Endothelial cell of umbilical vein (primary cell): ENCODE results near the gene DIS3L2. TPM values are rescaled to one million over a fixed set of nuclear protein-coding genes. Genes with fewer than 3 reads are reported as not detected.

Experiments used
- BruUV-seq: library from RNA; stranded (reverse); fragments of 400-500 nt; replicated peaks from 2 replicates; lab custom pipeline; 2021; lab: Mats Ljungman, UMichigan
- CTCF ChIA-PET: fragments of 300-600, 350-600 bp; sonication (Branson Sonifier 250); formaldehyde crosslinking; loops from one replicate; lab custom pipeline; 2021; ENCODE audit warnings: antibody characterized with exemption, inconsistent platforms; lab: Charles Lee
- POLR2A ChIA-PET: fragments of 300-600, 350-600 bp; sonication (Branson Sonifier 250); formaldehyde crosslinking; loops from one replicate; lab custom pipeline; 2021; ENCODE audit warnings: antibody characterized with exemption, inconsistent platforms; lab: Charles Lee
- DNase-seq: peaks from one replicate; pipeline ENCODE4 v3.0.0-alpha.2; 2011; ENCODE audit warnings: low read depth, low spot score
- FAIRE-seq: peaks from 2 replicates; lab custom pipeline; 2011; peaks lifted over from hg19 to GRCh38; lab: Jason Lieb, UNC
- H2AFZ ChIP-seq: 2 replicates; pipeline ENCODE4 v1.6.0; 2012; ENCODE audit warnings: low read depth, low read length, control low read depth, inconsistent platforms
- H3K27ac ChIP-seq: 2 replicates; pipeline ENCODE4 v1.5.1; 2011; ENCODE audit warnings: low read depth, mild to moderate bottlenecking, control low read depth, low read length, moderate library complexity; ENCODE audit not compliant: insufficient read depth
- H3K27me3 ChIP-seq, 2 experiments: 2 replicates each; pipeline versions ENCODE4 v1.6.0 to v1.6.1; 2011; ENCODE audit warnings: low read length in 2 of 2, mixed read lengths in 1 of 2; ENCODE audit not compliant: control insufficient read depth in 2 of 2, insufficient read depth in 2 of 2
- H3K36me3 ChIP-seq, 2 experiments: 2 replicates in 1 of 2; 3 replicates in 1 of 2; pipeline ENCODE4 v1.5.1; 2011; ENCODE audit warnings: low read length in 2 of 2, mild to moderate bottlenecking in 1 of 2, moderate library complexity in 1 of 2; ENCODE audit not compliant: control insufficient read depth in 2 of 2, insufficient read depth in 2 of 2; ENCODE audit errors: extremely low read depth in 1 of 2
- H3K4me1 ChIP-seq: 3 replicates; pipeline ENCODE4 v1.5.1; 2011; ENCODE audit warnings: mild to moderate bottlenecking, low read length; ENCODE audit not compliant: control insufficient read depth, insufficient read depth; ENCODE audit errors: extremely low read depth
- H3K4me2 ChIP-seq: 2 replicates; pipeline ENCODE4 v1.6.1; 2011; ENCODE audit warnings: low read length, control low read depth, mixed read lengths; ENCODE audit not compliant: insufficient read depth
- H3K4me3 ChIP-seq, 3 experiments: fragments of 200-600 bp in 1 of 3; sonication (generic), shearing (Covaris generic) in 1 of 3; replicated peaks in 1 of 3; 2 replicates each; pipeline ENCODE4 v1.5.1; 2011 to 2016; ENCODE audit warnings: control low read depth in 3 of 3, low read length in 3 of 3, mild to moderate bottlenecking in 2 of 3, inconsistent platforms in 1 of 3, low read depth in 1 of 3, moderate library complexity in 1 of 3; ENCODE audit not compliant: insufficient read depth in 1 of 3
- H3K79me2 ChIP-seq: 2 replicates; pipeline ENCODE4 v1.6.0; 2012; ENCODE audit warnings: low read length, inconsistent platforms; ENCODE audit not compliant: control insufficient read depth, insufficient read depth
- H3K9ac ChIP-seq: replicated peaks from 2 replicates; pipeline ENCODE3; 2011; ENCODE audit warnings: low read length, control low read depth; ENCODE audit not compliant: insufficient read depth; ENCODE audit errors: extremely low read depth
- H3K9me1 ChIP-seq: replicated peaks from 3 replicates; pipeline ENCODE4 v1.6.0; 2011; ENCODE audit warnings: mild to moderate bottlenecking, low read length; ENCODE audit not compliant: control insufficient read depth, insufficient read depth; ENCODE audit errors: extremely low read depth
- H3K9me3 ChIP-seq: replicated peaks from 2 replicates; pipeline ENCODE4 v1.5.1; 2012; ENCODE audit warnings: low read length, inconsistent platforms; ENCODE audit not compliant: control insufficient read depth, insufficient read depth
- H4K20me1 ChIP-seq: replicated peaks from 2 replicates; pipeline ENCODE3; 2011; ENCODE audit warnings: mild to moderate bottlenecking, low read length; ENCODE audit not compliant: control insufficient read depth, insufficient read depth; ENCODE audit errors: extremely low read depth
- EZH2 ChIP-seq: IDR thresholded peaks from 2 replicates; pipeline ENCODE4 v1.6.1; 2012; ENCODE audit warnings: borderline replicate concordance, low read depth, mild to moderate bottlenecking, moderate library complexity, low read length, inconsistent platforms; ENCODE audit not compliant: severe bottlenecking
- FOS ChIP-seq: IDR thresholded peaks from 2 replicates; pipeline ENCODE4 v1.6.1; 2011; ENCODE audit warnings: mild to moderate bottlenecking, low read length, moderate library complexity, borderline replicate concordance; ENCODE audit not compliant: insufficient read depth
- GATA2 ChIP-seq: IDR thresholded peaks from 2 replicates; pipeline ENCODE4 v1.7.0; 2011; ENCODE audit warnings: low read depth, mild to moderate bottlenecking, moderate library complexity, mixed read lengths, low read length; ENCODE audit not compliant: insufficient read length, insufficient read depth
- JUN ChIP-seq: IDR thresholded peaks from 2 replicates; pipeline ENCODE4 v1.6.1; 2011; ENCODE audit warnings: borderline replicate concordance, low read depth; ENCODE audit not compliant: insufficient read length, insufficient read depth
- MAX ChIP-seq: IDR thresholded peaks from 2 replicates; pipeline ENCODE4 v1.6.1; 2011; ENCODE audit not compliant: insufficient read depth, insufficient read length
- MYC ChIP-seq: IDR thresholded peaks from one replicate; pipeline ENCODE4 v1.6.1; 2011; ENCODE audit warnings: mild to moderate bottlenecking, low read depth, low read length
- POLR2A ChIP-seq: IDR thresholded peaks from 2 replicates; pipeline ENCODE4 v1.6.1; 2012; ENCODE audit warnings: low read depth, mild to moderate bottlenecking, control low read depth, low read length
- POLR2AphosphoS5 ChIP-seq: IDR thresholded peaks from 2 replicates; pipeline ENCODE4 v1.6.1; 2012; ENCODE audit warnings: low read depth, mild to moderate bottlenecking, control low read depth, low read length, moderate library complexity; ENCODE audit not compliant: insufficient read depth
- dilution Hi-C: fragments of 300-500 bp; cut with MboI; formaldehyde crosslinking; loops from one replicate; pipeline ENCODE4 v1.15.0; 2019; ENCODE audit warnings: low sequenced_read_pairs; ENCODE audit not compliant: extremely low pct_ligation_motif_present
- intact Hi-C: fragments of 100-400 bp; cut with micrococcal nuclease; formaldehyde crosslinking; loops from one replicate; pipeline ENCODE4 v1.10.0; 2022
- polyA plus RNA-seq, 4 experiments: library from polyadenylated mRNA; depleted of rRNA in 3 of 4; stranded (reverse) in 3 of 4; unstranded in 1 of 4; fragments of >200 nt; gene quantifications; 2 replicates each; pipeline versions ENCODE4 v1.2.1 to v1.2.3, GENCODE V29; 2011 to 2012; ENCODE audit warnings: missing spikeins in 1 of 4
- total RNA-seq: library from RNA; stranded (reverse); gene quantifications from 2 replicates; pipeline ENCODE4 v1.2.3, GENCODE V29; 2021
- TF ChIP-seq, protein P1 (sequence below), 2 donors: IDR thresholded peaks; 1 replicate in 1 of 2; 2 replicates in 1 of 2; pipeline ENCODE4 v1.5.1; 2011; ENCODE audit warnings: low read length in 2 of 2, mild to moderate bottlenecking in 2 of 2, moderate library complexity in 2 of 2, control low read depth in 1 of 2, inconsistent platforms in 1 of 2, low read depth in 1 of 2; ENCODE audit not compliant: insufficient read depth in 1 of 2; ENCODE audit errors: extremely low read depth in 1 of 2

Gene DIS3L2
- total and polyA plus RNA-seq, 2 donors (not counting 3 experiments of a cell fraction or from before 2014, with no cell fraction given) = 14.6 to 31.2 TPM

DNA sequence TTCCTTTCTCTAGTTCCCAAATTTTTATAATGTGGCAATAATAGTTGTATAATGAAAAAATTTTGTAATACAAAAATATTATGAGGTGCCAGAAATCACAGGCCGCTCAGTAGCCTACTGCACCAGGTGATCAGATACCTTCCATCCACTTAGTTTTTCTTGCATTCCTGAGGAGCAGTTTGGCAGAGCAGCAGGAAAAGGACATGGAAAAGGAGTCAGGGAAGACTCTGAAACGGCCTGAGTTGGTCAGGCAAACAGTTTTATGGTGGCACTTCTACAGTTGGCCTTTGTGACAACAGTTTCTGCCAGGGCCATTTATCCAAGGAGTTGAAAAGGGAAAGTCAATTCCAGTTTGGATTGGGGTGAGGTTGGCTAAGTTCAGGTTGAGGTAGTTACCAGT lies 251.7 kb downstream of the DIS3L2 start:
- dilution Hi-C loops = no loop called here
- H3K27me3 ChIP-seq = no peaks in the 10 kb centered on the region
- POLR2A ChIA-PET = no interaction called here

GRCh38 chr2:232214053-232214452 lies 252.5 kb downstream of the DIS3L2 start:
- no peak overlapping the region for H3K4me2 ChIP-seq
- TF ChIP-seq MYC (no peak), GATA2 (no peak), POLR2A (no peak), FOS (no peak), POLR2AphosphoS5 (no peak), MAX (no peak), JUN (no peak), EZH2 (no peak)
- TF ChIP-seq, protein P1, sequence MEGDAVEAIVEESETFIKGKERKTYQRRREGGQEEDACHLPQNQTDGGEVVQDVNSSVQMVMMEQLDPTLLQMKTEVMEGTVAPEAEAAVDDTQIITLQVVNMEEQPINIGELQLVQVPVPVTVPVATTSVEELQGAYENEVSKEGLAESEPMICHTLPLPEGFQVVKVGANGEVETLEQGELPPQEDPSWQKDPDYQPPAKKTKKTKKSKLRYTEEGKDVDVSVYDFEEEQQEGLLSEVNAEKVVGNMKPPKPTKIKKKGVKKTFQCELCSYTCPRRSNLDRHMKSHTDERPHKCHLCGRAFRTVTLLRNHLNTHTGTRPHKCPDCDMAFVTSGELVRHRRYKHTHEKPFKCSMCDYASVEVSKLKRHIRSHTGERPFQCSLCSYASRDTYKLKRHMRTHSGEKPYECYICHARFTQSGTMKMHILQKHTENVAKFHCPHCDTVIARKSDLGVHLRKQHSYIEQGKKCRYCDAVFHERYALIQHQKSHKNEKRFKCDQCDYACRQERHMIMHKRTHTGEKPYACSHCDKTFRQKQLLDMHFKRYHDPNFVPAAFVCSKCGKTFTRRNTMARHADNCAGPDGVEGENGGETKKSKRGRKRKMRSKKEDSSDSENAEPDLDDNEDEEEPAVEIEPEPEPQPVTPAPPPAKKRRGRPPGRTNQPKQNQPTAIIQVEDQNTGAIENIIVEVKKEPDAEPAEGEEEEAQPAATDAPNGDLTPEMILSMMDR (IDR thresholded peaks at IDR 0.05; ENCODE audit: extremely low read depth in 1 of 2, insufficient read depth in 1 of 2, low read depth in 1 of 2, low read length in 2 of 2) = no peak
- H3K4me3 ChIP-seq = no peak overlapping the region
- intact Hi-C loops (no loop called here), dilution Hi-C loops (no loop called here)
- no TSS peak for BruUV-seq
- no peak overlapping the region for H3K9ac ChIP-seq
- H3K27me3 ChIP-seq = no peaks in the 10 kb centered on the region
- H3K9me1 ChIP-seq = no peaks in the 10 kb centered on the region
- POLR2A ChIA-PET = no interaction called here
- CTCF ChIA-PET = no interaction called here
- no peak overlapping the region for H2AFZ ChIP-seq
- H3K27ac ChIP-seq = no peak overlapping the region
- FAIRE-seq (no peak), DNase-seq (no peak)
- no peaks in the 10 kb centered on the region for H3K36me3 ChIP-seq
- no peaks in the 10 kb centered on the region for H3K79me2 ChIP-seq
- H3K9me3 ChIP-seq = no peaks in the 10 kb centered on the region
- peaks cover 1% of the 10 kb centered on the region for H3K4me1 ChIP-seq
- no peaks in the 10 kb centered on the region for H4K20me1 ChIP-seq

More for the DNA sequence above, 251.7 kb downstream of the DIS3L2 start:
- intact Hi-C loops = no loop called here
- no TSS peak for BruUV-seq
- no peaks in the 10 kb centered on the region for H3K9me3 ChIP-seq
- H3K4me1 ChIP-seq = no peaks in the 10 kb centered on the region
- H3K79me2 ChIP-seq = no peaks in the 10 kb centered on the region
- H3K9ac ChIP-seq = no peak overlapping the region
- H2AFZ ChIP-seq = no peak overlapping the region
- DNase-seq = no peak
- H3K36me3 ChIP-seq = no peaks in the 10 kb centered on the region
- CTCF ChIA-PET = no interaction called here
- TF ChIP-seq JUN = no peak
- no peak for TF ChIP-seq POLR2AphosphoS5
- TF ChIP-seq EZH2 = no peak
- FAIRE-seq = no peak
- H3K4me2 ChIP-seq = no peak overlapping the region
- no peak overlapping the region for H3K27ac ChIP-seq
- H4K20me1 ChIP-seq = no peaks in the 10 kb centered on the region
- H3K4me3 ChIP-seq = no peak overlapping the region
- no peaks in the 10 kb centered on the region for H3K9me1 ChIP-seq
